Muscle layer of duodenum (tissue), 2 donors: ENCODE data around the gene LRIT2.

Experiments used
- H3K27ac ChIP-seq: one replicate; pipeline ENCODE4 v1.7.0; 2013; ENCODE audit warnings: mild to moderate bottlenecking, low read length
- H3K27me3 ChIP-seq: one replicate; pipeline ENCODE4 v1.7.0; 2013; ENCODE audit warnings: low read depth, mild to moderate bottlenecking, control low read depth, low read length
- H3K36me3 ChIP-seq, 2 donors: one replicate each; pipeline ENCODE4 v1.7.0; 2013; ENCODE audit warnings: low read length in 2 of 2, control low read depth in 1 of 2, mild to moderate bottlenecking in 1 of 2; ENCODE audit not compliant: insufficient read depth in 2 of 2, control insufficient read depth in 1 of 2
- H3K4me1 ChIP-seq, 2 donors: one replicate each; pipeline ENCODE4 v1.7.0; 2013; ENCODE audit warnings: low read length in 2 of 2, mild to moderate bottlenecking in 2 of 2, control low read depth in 1 of 2, moderate library complexity in 1 of 2; ENCODE audit not compliant: insufficient read depth in 2 of 2, control insufficient read depth in 1 of 2
- H3K4me3 ChIP-seq, 2 donors: one replicate each; pipeline ENCODE4 v1.7.0; 2013; ENCODE audit warnings: low read length in 2 of 2, low read depth in 1 of 2, mild to moderate bottlenecking in 1 of 2
- H3K9me3 ChIP-seq, 2 donors: one replicate each; pipeline ENCODE4 v1.7.0; 2013; ENCODE audit warnings: low read length in 2 of 2, control low read depth in 1 of 2, mild to moderate bottlenecking in 1 of 2; ENCODE audit not compliant: control insufficient read depth in 1 of 2
- donor health status: healthy.

LRIT2 gene

DNA sequence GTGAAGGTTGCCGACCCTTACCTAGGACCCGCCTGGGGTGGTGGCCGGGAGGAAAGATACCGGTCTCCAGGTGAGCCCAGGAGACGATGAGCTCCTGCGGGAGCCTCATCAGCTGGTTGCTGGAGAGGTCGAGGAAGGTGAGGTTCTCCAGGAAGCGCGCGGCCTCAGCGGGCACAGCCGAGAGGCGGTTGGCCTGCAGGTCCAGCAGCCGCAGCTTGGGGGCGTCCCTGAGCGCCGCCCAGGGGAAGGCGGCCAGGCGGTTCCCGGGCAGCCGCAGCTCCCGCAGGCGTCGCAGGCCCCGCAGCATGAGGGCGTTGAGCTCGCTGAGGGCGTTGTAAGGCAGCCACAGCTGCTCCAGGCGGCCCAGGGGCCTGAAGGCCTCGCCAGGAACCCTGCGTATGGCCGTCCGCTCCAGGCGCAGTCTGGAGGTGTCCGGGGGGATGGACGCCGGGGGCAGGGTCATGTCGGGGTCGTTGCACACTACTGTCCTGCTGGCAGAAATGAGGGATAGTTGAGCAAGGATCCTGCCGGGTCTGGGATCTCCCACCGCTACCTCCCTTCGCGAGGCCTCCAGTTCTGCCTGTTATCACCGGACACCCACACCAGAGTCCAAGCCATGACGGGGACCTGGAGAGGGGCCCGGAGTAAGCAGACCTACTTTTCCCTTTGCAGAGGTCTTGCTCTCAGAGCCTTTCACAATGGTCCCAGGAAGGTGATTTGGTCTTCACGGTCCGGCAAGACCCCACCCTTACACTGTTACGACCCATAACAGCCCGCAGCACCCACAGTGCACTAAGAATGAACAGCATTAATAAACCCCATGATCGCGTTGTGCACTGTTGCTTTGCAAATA, 12.1 kb upstream of the LRIT2 start:
- Histone ChIP-seq H3K36me3 (no peaks in the 10 kb centered on the region), H3K4me3 (no peak overlapping the region), H3K27ac (no peak overlapping the region), H3K9me3 (no peaks in the 10 kb centered on the region), H3K27me3 (peaks cover 4% of the 10 kb centered on the region), H3K4me1 (no peaks in the 10 kb centered on the region)

GRCh38 chr10:84236807-84237198, 11.5 kb upstream of the LRIT2 start:
- H3K27ac ChIP-seq, result no peak overlapping the region
- peaks cover 4% of the 10 kb centered on the region for H3K27me3 ChIP-seq
- H3K36me3 ChIP-seq, result no peaks in the 10 kb centered on the region
- H3K4me3 ChIP-seq, result no peak overlapping the region
- no peaks in the 10 kb centered on the region for H3K9me3 ChIP-seq
- no peaks in the 10 kb centered on the region for H3K4me1 ChIP-seq

- Histone ChIP-seq H3K4me1 (no peaks in the 10 kb centered on the region), H3K27ac (no peak overlapping the region), H3K9me3 (no peaks in the 10 kb centered on the region), H3K4me3 (no peak overlapping the region), H3K27me3 (peaks cover 3% of the 10 kb centered on the region), H3K36me3 (no peaks in the 10 kb centered on the region)
Measured at GRCh38 chr10:84235096-84235495, 9.8 kb upstream of the LRIT2 start.

DNA sequence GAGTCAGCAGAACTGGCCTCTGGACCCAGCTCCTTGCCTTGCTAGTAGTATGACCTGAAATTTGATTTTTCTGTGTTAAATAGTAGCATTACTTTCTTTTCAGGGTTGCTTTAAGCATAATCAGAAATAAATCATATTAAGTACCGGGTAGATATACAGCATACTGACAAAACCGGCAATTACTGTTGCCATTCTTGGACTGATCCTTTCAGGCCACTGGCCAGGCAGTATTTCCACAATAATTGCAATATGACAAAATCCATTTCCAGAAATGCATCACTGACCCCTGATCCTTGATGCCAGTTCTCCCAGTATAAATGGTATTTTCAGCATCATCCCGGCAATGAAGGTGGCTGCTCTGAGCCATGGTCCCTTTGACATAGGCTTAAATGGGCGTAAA, 9.1 kb upstream of the LRIT2 start:
- Histone ChIP-seq H3K9me3 (no peaks in the 10 kb centered on the region), H3K36me3 (no peaks in the 10 kb centered on the region), H3K27ac (no peak overlapping the region), H3K4me3 (no peak overlapping the region), H3K27me3 (no peaks in the 10 kb centered on the region), H3K4me1 (no peaks in the 10 kb centered on the region)

GRCh38 chr10:84233940-84234339, 8.6 kb upstream of the LRIT2 start:
- Histone ChIP-seq H3K9me3 (no peaks in the 10 kb centered on the region), H3K4me1 (no peaks in the 10 kb centered on the region), H3K27ac (no peak overlapping the region), H3K36me3 (no peaks in the 10 kb centered on the region), H3K27me3 (no peaks in the 10 kb centered on the region), H3K4me3 (no peak overlapping the region)

GRCh38 chr10:84232376-84232775, 7.0 kb upstream of the LRIT2 start:
- Histone ChIP-seq H3K27me3 (no peaks in the 10 kb centered on the region), H3K9me3 (no peaks in the 10 kb centered on the region), H3K27ac (no peak overlapping the region), H3K36me3 (no peaks in the 10 kb centered on the region), H3K4me3 (no peak overlapping the region), H3K4me1 (no peaks in the 10 kb centered on the region)

DNA sequence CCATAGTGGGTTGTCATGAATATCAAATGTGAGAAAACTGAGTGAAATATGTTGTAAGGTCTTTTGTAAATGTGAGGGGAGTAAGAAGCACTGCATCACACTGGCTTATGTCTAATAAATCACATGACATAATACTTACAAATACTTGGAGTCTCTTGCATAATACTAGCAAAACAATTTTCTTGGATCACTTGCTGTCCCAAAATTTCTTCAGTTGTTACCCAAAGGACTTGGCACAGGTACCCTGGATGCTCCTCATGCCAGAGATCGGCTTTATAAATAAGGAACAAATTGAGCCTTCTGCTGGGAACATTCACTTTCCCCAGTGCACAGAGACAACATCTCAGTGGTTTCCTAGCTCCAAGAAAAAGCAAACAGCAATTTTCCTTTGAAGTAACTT, 5.0 kb upstream of the LRIT2 start:
- Histone ChIP-seq H3K9me3 (no peaks in the 10 kb centered on the region), H3K4me3 (no peak overlapping the region), H3K36me3 (no peaks in the 10 kb centered on the region), H3K27me3 (no peaks in the 10 kb centered on the region), H3K27ac (no peak overlapping the region), H3K4me1 (no peaks in the 10 kb centered on the region)

GRCh38 chr10:84227810-84228209, 2.5 kb upstream of the LRIT2 start:
- Histone ChIP-seq H3K27me3 (no peaks in the 10 kb centered on the region), H3K36me3 (no peaks in the 10 kb centered on the region), H3K4me1 (no peaks in the 10 kb centered on the region), H3K27ac (no peak overlapping the region), H3K4me3 (no peak overlapping the region), H3K9me3 (no peaks in the 10 kb centered on the region)

DNA sequence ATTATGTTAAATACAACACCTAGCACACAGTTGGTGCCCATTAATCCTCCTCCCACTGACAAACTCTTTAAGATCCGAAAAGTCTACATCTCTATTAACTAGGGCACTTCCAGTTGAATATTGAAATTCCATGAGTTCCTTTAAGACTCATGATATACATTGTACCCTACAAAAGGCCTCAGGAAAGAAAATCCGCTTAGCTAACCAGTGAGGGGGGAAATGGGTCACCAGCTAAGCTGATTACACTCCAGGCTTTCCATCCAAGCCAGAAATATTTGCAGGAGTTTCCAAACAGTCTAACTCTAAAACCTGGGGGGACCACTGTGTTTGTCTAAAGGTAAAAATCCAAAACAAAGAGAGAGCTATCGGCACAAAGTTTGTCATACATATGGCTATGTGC, 1.3 kb upstream of the LRIT2 start:
- Histone ChIP-seq H3K4me3 (no peak overlapping the region), H3K27me3 (no peaks in the 10 kb centered on the region), H3K36me3 (no peaks in the 10 kb centered on the region), H3K9me3 (no peaks in the 10 kb centered on the region), H3K27ac (no peak overlapping the region), H3K4me1 (no peaks in the 10 kb centered on the region)

GRCh38 chr10:84224411-84225028, 824 bp downstream of the LRIT2 start:
- H3K4me1 ChIP-seq, result no peaks in the 10 kb centered on the region
- no peak overlapping the region for H3K27ac ChIP-seq
- H3K36me3 ChIP-seq, result no peaks in the 10 kb centered on the region
- H3K27me3 ChIP-seq, result no peaks in the 10 kb centered on the region
- H3K9me3 ChIP-seq, result no peaks in the 10 kb centered on the region
- no peak overlapping the region for H3K4me3 ChIP-seq

GRCh38 chr10:84221916-84222315, 3.4 kb downstream of the LRIT2 start:
- no peaks in the 10 kb centered on the region for H3K27me3 ChIP-seq
- no peak overlapping the region for H3K4me3 ChIP-seq
- H3K9me3 ChIP-seq, result no peaks in the 10 kb centered on the region

GRCh38 chr10:84217746-84218145, 7.6 kb downstream of the LRIT2 start:
- no peaks in the 10 kb centered on the region for H3K36me3 ChIP-seq
- no peaks in the 10 kb centered on the region for H3K27me3 ChIP-seq
- no peaks in the 10 kb centered on the region for H3K9me3 ChIP-seq
- H3K4me1 ChIP-seq, result no peaks in the 10 kb centered on the region
- no peak overlapping the region for H3K4me3 ChIP-seq
- no peak overlapping the region for H3K27ac ChIP-seq

More at GRCh38 chr10:84221916-84222315, 3.4 kb downstream of the LRIT2 start:
- H3K27ac ChIP-seq, result no peak overlapping the region
- no peaks in the 10 kb centered on the region for H3K36me3 ChIP-seq
- no peaks in the 10 kb centered on the region for H3K4me1 ChIP-seq
